MM.1S (cell line): Measurements from ENCODE around the gene BMERB1.

Experiments used
- DNase-seq: peaks from one replicate; pipeline ENCODE4 v3.0.0-alpha.2; 2015
- H2AFZ ChIP-seq: fragments of 300-600 bp; sonication (generic); 2 replicates; pipeline ENCODE4 v1.6.0; 2016; ENCODE audit warnings: antibody characterized with exemption, low read length
- H3F3A ChIP-seq: fragments of 300-600 bp; sonication (generic); 2 replicates; pipeline ENCODE4 v1.6.1; 2016; ENCODE audit warnings: mild to moderate bottlenecking, antibody characterized with exemption, low read length, moderate library complexity, mixed read lengths; ENCODE audit not compliant: insufficient read depth
- H3K27ac ChIP-seq: fragments of 300-600 bp; sonication (generic); 2 replicates; pipeline ENCODE4 v1.5.1; 2016; ENCODE audit warnings: mild to moderate bottlenecking, low read length
- H3K27me3 ChIP-seq: fragments of 300-600 bp; sonication (generic); replicated peaks from 2 replicates; pipeline ENCODE4 v1.6.0; 2016; ENCODE audit warnings: low read length; ENCODE audit not compliant: insufficient read depth
- H3K36me3 ChIP-seq: fragments of 300-600 bp; sonication (generic); replicated peaks from 2 replicates; pipeline ENCODE4 v1.6.1; 2016; ENCODE audit warnings: mild to moderate bottlenecking, low read length, mixed read lengths; ENCODE audit not compliant: insufficient read depth
- H3K4me1 ChIP-seq: fragments of 300-600 bp; sonication (generic); 2 replicates; pipeline ENCODE4 v1.6.1; 2016; ENCODE audit warnings: low read length, mixed read lengths
- H3K4me2 ChIP-seq: fragments of 300-600 bp; sonication (generic); 2 replicates; pipeline ENCODE4 v1.6.0; 2016; ENCODE audit warnings: low read depth, low read length
- H3K4me3 ChIP-seq: fragments of 300-600 bp; sonication (generic); 2 replicates; pipeline ENCODE4 v1.5.1; 2016; ENCODE audit warnings: low read length, mixed read lengths
- H3K79me2 ChIP-seq: fragments of 300-600 bp; sonication (generic); 2 replicates; pipeline ENCODE4 v1.6.1; 2016; ENCODE audit warnings: mixed run types, low read length, mixed read lengths
- H3K9ac ChIP-seq: fragments of 300-600 bp; sonication (generic); 2 replicates; pipeline ENCODE4 v1.6.1; 2016; ENCODE audit warnings: low read length, mixed read lengths
- H3K9me2 ChIP-seq: fragments of 300-600 bp; sonication (generic); replicated peaks from 2 replicates; pipeline ENCODE4 v1.6.1; 2016; ENCODE audit warnings: mild to moderate bottlenecking, low read length, mixed read lengths; ENCODE audit not compliant: insufficient read depth
- H3K9me3 ChIP-seq: fragments of 300-600 bp; sonication (generic); replicated peaks from 2 replicates; pipeline ENCODE4 v1.6.1; 2016; ENCODE audit warnings: mild to moderate bottlenecking, low read length, mixed read lengths; ENCODE audit not compliant: insufficient read depth
- H4K20me1 ChIP-seq: fragments of 300-600 bp; sonication (generic); 2 replicates; pipeline ENCODE4 v1.6.1; 2016; ENCODE audit warnings: mild to moderate bottlenecking, low read length, moderate library complexity, mixed read lengths; ENCODE audit not compliant: insufficient read depth
- EZH2 ChIP-seq: fragments of 300-600 bp; sonication (generic); optimal IDR thresholded peaks from 2 replicates; pipeline ENCODE3; 2017; ENCODE audit warnings: low read depth, mild to moderate bottlenecking, antibody characterized with exemption, low read length, mixed read lengths
- EZH2phosphoT487 ChIP-seq: fragments of 300-600 bp; sonication (generic); IDR thresholded peaks from 2 replicates; pipeline ENCODE4 v1.6.1; 2018; ENCODE audit warnings: antibody characterized with exemption, low read length
- TF ChIP-seq, protein P1 (sequence below): fragments of 300-600 bp; sonication (generic); IDR thresholded peaks from 2 replicates; pipeline ENCODE4 v1.5.1; 2016; ENCODE audit warnings: antibody characterized with exemption, low read length, mixed read lengths

BMERB1 gene

DNA sequence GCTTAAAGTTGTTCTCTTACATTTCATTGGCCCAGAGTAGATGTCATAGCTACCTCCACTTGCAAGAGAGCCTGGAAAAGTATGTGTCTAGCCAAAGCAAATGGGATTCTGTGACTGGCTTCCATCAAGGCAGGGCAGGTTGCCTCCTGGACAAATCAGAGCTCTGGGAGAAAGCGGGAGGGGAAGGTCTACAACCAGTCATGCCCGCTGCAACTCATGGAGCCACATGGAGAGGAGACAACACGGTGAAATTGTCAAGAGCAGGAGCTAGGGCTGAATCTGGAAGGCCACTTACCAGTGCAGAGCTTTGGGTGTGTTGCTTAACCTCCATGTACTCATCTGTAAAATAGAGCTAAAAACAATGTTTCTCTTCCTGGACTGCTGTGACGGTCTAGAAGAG, 124.8 kb downstream of the BMERB1 start:
- Histone ChIP-seq H3K27me3 (no peaks in the 10 kb centered on the region), H3K36me3 (no peaks in the 10 kb centered on the region), H3F3A (no peaks in the 10 kb centered on the region), H3K4me3 (no peak overlapping the region), H2AFZ (no peak overlapping the region), H3K4me2 (no peak overlapping the region), H3K9me2 (no peaks in the 10 kb centered on the region), H3K27ac (no peak overlapping the region), H3K9me3 (no peaks in the 10 kb centered on the region), H3K79me2 (no peaks in the 10 kb centered on the region), H4K20me1 (no peaks in the 10 kb centered on the region), H3K4me1 (no peaks in the 10 kb centered on the region), H3K9ac (no peak overlapping the region)
- TF ChIP-seq, protein P1, sequence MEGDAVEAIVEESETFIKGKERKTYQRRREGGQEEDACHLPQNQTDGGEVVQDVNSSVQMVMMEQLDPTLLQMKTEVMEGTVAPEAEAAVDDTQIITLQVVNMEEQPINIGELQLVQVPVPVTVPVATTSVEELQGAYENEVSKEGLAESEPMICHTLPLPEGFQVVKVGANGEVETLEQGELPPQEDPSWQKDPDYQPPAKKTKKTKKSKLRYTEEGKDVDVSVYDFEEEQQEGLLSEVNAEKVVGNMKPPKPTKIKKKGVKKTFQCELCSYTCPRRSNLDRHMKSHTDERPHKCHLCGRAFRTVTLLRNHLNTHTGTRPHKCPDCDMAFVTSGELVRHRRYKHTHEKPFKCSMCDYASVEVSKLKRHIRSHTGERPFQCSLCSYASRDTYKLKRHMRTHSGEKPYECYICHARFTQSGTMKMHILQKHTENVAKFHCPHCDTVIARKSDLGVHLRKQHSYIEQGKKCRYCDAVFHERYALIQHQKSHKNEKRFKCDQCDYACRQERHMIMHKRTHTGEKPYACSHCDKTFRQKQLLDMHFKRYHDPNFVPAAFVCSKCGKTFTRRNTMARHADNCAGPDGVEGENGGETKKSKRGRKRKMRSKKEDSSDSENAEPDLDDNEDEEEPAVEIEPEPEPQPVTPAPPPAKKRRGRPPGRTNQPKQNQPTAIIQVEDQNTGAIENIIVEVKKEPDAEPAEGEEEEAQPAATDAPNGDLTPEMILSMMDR, result no peak
- no peak for TF ChIP-seq EZH2phosphoT487
- no peak for TF ChIP-seq EZH2
- no peak for DNase-seq

DNA sequence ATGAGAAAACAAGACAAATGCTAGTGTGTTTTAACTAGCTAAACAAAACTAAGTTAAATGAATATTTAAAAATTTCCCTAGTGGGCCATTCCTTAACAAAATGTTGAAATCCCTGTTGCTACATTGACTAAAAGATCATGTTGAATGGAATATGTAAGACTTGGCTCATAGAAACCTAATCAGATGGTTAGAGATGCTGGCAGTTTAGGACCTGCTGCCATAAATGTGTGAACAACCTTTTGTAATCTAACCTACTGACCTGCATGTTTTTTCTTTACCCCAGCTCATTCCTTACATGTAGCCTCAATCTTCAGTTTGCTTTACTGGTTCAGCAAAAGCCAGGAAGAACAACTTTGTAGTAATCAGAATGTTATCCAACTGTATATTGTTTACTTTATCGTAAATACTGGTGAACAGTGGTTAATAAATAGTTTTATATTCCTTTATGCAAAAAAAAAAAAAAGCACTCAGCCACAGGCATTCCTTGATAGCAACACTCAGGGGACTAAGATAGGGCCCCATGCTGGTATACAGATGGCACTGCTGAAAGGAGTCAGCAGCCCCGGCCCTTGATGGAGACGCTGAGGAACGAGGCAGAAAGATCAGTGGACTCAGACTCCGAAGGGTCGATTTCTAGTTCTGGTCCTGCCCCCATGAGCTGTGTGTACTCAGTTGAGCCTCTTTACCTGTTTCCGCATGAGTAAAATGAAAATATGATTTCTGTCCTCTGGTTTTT, 130.4 kb downstream of the BMERB1 start:
- Histone ChIP-seq H3F3A (no peaks in the 10 kb centered on the region), H3K9ac (no peak overlapping the region), H3K36me3 (no peaks in the 10 kb centered on the region), H3K4me1 (no peaks in the 10 kb centered on the region), H3K9me3 (no peaks in the 10 kb centered on the region), H3K4me3 (no peak overlapping the region), H3K4me2 (no peak overlapping the region), H3K27ac (no peak overlapping the region), H3K27me3 (no peaks in the 10 kb centered on the region), H3K79me2 (no peaks in the 10 kb centered on the region), H4K20me1 (no peaks in the 10 kb centered on the region), H3K9me2 (no peaks in the 10 kb centered on the region), H2AFZ (no peak overlapping the region)
- TF ChIP-seq EZH2 (no peak), EZH2phosphoT487 (no peak)
- TF ChIP-seq, protein P1, result no peak
- no peak for DNase-seq

DNA sequence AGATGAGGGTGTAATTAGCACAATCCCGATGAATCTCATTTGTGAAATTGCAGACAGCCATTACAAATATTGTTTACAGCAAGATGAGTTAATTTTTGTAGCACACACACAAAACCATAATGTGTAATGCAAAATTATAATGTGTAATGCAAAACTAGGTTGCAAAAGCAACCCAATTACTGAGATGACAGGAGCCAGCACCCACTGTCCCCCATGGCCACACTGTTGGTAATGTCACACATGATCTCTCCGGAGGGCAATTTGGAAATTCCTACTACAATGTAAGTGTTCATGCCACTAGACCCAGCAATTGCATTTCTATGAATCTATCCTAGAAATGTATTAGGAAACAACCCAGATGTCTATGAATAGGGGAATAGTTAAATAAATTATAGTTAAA, 131.7 kb downstream of the BMERB1 start:
- Histone ChIP-seq H3F3A (no peaks in the 10 kb centered on the region), H3K27me3 (no peaks in the 10 kb centered on the region)
- no peak for DNase-seq

More for the DNA sequence above, 131.7 kb downstream of the BMERB1 start:
- no peaks in the 10 kb centered on the region for H4K20me1 ChIP-seq
- H3K79me2 ChIP-seq, result no peaks in the 10 kb centered on the region
- no peaks in the 10 kb centered on the region for H3K36me3 ChIP-seq
- H3K9ac ChIP-seq, result no peak overlapping the region
- TF ChIP-seq EZH2 (no peak), EZH2phosphoT487 (no peak)
- TF ChIP-seq, protein P1, result no peak
- no peak overlapping the region for H2AFZ ChIP-seq
- H3K27ac ChIP-seq, result no peak overlapping the region
- no peaks in the 10 kb centered on the region for H3K9me2 ChIP-seq
- no peaks in the 10 kb centered on the region for H3K4me1 ChIP-seq
- no peak overlapping the region for H3K4me2 ChIP-seq
- no peak overlapping the region for H3K4me3 ChIP-seq
- no peaks in the 10 kb centered on the region for H3K9me3 ChIP-seq
